Ectodermal cell (in vitro differentiated cells): ENCODE measurements around the gene RTL10.

ENCODE experiments used
- H3K27ac ChIP-seq: 2 replicates; pipeline ENCODE4 v1.7.0; 2013; ENCODE audit warnings: mild to moderate bottlenecking, low read depth, low read length; ENCODE audit not compliant: insufficient read depth, poor library complexity, severe bottlenecking
- H3K27me3 ChIP-seq: 2 replicates; pipeline ENCODE4 v1.7.0; 2013; ENCODE audit warnings: mild to moderate bottlenecking, low read length; ENCODE audit not compliant: insufficient read depth, control insufficient read depth, poor library complexity, severe bottlenecking
- H3K36me3 ChIP-seq: one replicate; pipeline ENCODE4 v1.7.0; 2013; ENCODE audit warnings: low read length; ENCODE audit not compliant: control insufficient read depth, insufficient read depth
- H3K4me1 ChIP-seq: one replicate; pipeline ENCODE4 v1.7.0; 2013; ENCODE audit warnings: low read length; ENCODE audit not compliant: control insufficient read depth, insufficient read depth
- H3K4me3 ChIP-seq: 2 replicates; pipeline ENCODE4 v1.7.0; 2013; ENCODE audit warnings: low read depth, low read length, control low read depth; ENCODE audit not compliant: insufficient read depth
- H3K9me3 ChIP-seq: 2 replicates; pipeline ENCODE4 v1.7.0; 2013; ENCODE audit warnings: mild to moderate bottlenecking, low read length, moderate library complexity; ENCODE audit not compliant: control insufficient read depth
- WGBS, 2 experiments: methylation state at CpG; one replicate each; pipeline ENCODE4 v1.1.7; 2013; ENCODE audit warnings: missing lambda C conversion rate in 2 of 2; 5-methylcytosine and 5-hydroxymethylcytosine counted together

RTL10 gene

DNA sequence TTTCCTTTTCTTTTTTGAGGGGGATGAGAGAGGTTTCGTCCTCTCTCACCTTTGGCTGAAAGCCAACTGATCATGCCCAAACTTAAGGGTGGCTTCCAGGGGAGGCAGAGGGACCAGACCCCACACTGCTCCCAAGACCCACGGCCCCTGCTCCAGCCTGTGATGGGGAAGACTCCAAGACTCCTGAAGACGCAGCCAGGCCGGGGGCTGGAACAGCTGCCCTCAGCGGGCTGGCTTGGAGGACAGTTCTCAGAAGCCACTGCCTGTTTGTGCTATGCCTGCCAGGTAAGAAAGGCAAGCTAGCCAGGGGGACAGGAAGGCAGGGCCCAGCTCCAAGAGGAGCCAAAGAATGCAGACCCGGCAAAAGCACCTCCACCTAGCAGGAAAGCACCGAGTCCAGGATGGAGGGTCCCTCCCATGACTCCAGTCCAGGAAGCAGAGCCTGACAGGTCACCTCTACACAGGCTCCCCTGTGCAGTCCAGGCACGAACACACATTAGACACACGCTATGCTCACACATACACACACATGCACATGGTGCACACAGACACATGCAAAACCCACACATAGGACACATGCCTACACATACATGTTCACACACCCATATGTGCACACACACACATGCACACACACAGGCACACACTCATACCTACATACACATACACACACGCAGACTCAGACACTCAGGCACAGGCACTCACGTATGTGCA, 31.3 kb downstream of the RTL10 start:
- WGBS, 2 experiments = 83 to 84% methylated on average over 11 of the region's 11 CpGs
- Histone ChIP-seq H3K36me3 (no peaks in the 10 kb centered on the region), H3K4me1 (peaks cover 9% of the 10 kb centered on the region), H3K27me3 (no peaks in the 10 kb centered on the region), H3K27ac (no peak overlapping the region), H3K4me3 (no peak overlapping the region), H3K9me3 (no peaks in the 10 kb centered on the region)

DNA sequence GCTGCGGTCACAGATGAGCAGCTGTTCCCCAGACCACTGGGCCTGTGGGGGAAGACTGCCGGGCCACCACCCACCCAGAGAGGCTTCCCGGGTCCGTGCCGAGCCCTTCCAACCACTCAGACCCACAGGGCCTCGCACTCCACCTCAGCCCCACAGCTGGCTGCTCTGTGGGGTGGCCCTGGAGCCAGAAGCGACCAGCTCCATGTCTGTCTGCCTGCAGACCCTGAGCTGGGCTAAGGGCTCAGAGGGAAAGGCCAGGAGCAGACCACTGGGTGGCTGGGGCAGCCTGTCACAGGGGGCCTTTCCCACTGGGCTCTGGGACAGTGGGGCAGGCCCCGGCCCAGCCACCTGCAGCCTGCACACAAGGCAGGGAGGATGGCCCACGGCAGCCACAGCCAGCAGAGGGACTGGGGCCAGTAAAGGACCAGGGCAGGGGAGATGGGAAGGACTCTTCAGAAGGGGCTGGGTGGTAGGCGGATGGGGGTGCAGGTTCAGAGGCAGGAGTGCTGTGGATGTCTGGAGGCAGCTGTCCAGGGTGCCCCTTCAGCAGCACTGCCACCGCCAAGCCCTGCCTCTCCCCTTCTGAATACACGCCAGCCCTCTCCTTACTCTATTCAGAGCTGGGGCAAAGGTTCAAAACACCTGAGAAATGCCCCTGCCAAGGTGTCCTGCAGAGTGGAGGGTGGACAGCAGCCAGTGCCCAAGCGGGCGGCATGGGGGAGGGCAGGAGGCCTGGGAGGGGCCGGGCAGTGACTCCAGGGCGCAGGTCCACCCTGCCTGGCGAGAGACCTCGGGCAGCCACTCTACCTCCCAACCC, 32.2 kb downstream of the RTL10 start:
- Histone ChIP-seq H3K27me3 (no peaks in the 10 kb centered on the region), H3K4me1 (peaks cover 9% of the 10 kb centered on the region), H3K9me3 (no peaks in the 10 kb centered on the region), H3K36me3 (no peaks in the 10 kb centered on the region), H3K4me3 (no peak overlapping the region), H3K27ac (no peak overlapping the region)
- WGBS, 2 experiments = 91 to 93% methylated on average over 18 of the region's 18 CpGs

DNA sequence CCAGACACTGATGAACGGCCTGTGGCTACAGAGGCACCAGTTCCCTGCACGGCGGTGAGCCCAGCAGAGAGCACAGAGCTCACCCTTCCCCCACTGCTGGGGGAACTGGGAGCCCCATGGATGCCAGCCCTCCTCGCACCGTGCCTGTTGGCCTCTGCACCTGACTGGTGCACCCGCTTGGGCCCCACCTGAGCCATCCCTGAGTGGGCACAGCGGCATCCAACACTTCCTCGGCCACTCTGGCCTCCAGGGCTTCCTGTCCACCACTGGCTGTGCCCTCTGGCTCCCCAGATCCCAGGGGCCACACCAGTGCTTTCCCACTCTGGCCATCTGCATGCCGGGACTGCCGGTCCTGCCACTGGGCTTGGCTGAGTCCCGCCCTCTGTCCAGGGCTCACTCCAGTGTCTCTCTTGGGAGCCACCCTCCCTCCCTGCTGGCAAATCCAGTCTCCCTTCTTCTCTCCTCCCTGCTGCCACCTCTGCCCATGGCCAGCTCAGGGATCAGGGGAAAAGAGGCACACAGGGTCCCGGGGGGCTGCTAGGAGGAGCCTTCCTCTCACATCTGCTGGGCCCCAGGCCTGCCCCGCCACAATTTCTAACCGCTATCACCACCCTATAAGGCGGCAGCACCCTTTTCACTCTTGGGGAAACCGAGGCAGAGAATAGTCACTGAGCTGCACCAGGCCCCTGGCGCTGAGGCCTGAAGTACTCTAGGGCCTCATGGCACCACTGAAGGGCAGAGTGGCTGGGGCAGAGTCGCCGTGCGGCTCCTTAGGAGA, 33.0 kb downstream of the RTL10 start:
- Histone ChIP-seq H3K4me1 (peaks cover 9% of the 10 kb centered on the region), H3K4me3 (no peak overlapping the region), H3K27ac (no peak overlapping the region), H3K36me3 (no peaks in the 10 kb centered on the region), H3K9me3 (no peaks in the 10 kb centered on the region), H3K27me3 (no peaks in the 10 kb centered on the region)
- WGBS, 2 experiments = 92 to 93% methylated on average over 20 of the region's 20 CpGs

DNA sequence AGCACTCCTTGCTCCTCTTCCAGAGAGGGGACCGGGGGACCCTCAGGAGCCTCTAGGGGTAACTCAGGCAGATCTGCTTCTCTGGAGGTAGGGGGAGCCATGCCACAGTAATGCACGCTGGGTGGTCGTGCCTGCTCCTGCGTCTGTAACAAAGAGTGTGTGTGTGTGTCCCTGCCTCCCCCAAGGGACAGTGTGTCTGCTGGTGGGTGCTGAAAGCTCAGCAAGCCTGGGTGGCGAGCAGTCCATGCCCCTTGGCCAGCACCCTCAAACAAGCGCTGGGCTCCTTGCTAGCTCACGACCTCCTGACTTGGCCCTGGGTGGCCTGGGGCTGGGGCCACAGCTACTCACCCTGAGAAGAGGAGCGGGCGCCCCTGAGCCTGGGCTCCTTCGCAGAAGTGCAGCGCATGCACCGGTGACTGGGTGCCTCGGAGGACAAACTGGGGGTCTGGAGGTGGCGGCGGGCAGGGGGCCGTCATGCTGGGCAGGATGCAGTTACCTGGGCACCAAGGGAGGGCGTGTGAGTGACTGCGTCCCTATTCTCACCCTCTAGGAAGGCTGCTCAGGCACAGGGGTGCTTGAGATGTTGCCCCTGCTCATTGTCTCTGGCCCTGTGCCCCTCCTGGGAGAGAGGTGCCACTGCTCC, 33.7 kb downstream of the RTL10 start:
- H3K4me1 ChIP-seq = peaks cover 9% of the 10 kb centered on the region
- no peaks in the 10 kb centered on the region for H3K27me3 ChIP-seq
- H3K36me3 ChIP-seq = no peaks in the 10 kb centered on the region
- H3K9me3 ChIP-seq = no peaks in the 10 kb centered on the region
- H3K4me3 ChIP-seq = no peak overlapping the region
- H3K27ac ChIP-seq = no peak overlapping the region
- 92 to 93% methylated on average over 18 of the region's 18 CpGs for WGBS, 2 experiments

DNA sequence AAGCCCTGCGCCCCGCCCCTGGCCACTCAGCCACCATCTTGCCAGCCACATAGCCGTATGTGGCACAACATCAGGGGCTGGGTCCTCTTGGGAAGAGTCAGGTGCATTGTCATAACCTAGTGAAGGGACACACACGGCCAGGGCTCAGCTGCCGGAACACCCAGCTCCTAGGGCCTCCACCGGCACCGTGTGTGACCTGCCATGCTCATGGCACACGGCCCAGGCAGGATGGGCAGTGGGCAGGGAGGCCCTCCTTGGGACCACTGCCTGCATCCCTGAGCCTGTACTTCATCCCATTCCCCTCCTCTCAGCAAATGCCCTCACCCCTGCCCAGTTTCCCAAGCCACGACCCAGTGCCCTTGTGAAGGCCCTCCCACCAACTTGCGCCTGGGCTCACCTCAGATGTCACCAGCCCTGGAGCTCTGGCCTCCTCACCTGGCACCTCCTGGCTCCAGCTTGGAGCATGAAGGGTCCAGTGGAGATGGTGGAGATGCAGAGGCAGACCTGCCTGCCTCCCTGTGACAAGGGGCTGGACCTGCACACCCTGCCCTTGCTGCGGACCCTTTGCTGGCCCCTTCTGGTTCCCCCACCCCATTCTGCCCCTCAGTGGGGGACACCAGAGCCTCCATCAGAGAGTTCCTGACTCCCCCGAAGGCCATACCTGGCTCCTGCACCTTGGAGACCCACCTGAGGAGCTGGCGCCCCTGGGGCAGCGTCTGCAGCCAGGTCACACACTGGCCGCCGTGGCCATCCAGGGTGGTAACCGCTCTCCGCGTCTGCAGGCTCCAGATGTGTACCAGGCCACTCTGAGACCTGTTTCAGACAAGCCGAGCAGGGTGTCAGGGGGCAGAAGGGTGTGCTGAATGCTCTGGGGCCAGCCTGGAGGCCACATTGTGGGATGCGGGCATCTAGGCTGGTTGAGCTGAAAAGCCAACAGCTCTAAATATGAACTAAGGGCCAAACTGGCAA, 34.5 kb downstream of the RTL10 start:
- Histone ChIP-seq H3K36me3 (no peaks in the 10 kb centered on the region), H3K9me3 (no peaks in the 10 kb centered on the region), H3K4me3 (no peak overlapping the region), H3K27ac (no peak overlapping the region), H3K27me3 (no peaks in the 10 kb centered on the region), H3K4me1 (peaks cover 9% of the 10 kb centered on the region)
- WGBS, 2 experiments = 95% methylated on average over 21 of the region's 21 CpGs

DNA sequence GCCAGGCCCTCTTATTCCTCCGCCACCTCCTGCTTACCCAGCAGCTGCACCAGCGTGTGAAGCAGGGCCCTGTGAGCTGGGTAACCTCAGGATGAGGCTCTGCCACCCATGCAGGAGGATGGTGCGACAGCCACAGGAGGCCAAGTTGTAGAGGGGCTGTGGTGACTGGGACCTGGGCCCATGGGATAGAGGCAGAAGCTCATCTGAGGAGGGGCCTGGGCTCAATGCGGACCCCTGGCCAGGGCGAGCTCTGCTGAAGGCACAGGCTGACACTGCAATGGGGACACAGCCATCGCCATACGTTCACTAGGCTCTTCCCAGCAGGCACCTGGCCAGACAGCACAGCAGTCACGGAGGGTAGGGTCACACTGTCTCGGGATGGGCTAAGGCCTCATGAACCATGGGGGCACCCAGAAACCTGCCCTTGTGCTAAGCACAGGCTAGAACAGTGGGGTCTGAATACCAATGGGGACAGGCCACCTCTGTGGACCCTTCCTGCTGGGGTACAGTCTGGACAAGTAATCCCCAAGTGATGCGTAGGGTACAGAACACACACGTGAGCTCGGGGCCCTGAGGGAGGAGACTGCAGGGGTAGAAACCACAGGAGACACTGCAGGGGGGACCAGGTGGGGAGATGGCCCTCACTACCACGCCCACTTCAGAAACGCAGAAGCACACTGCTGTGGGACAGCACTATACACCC, 35.3 kb downstream of the RTL10 start:
- H3K9me3 ChIP-seq = no peaks in the 10 kb centered on the region
- WGBS, 2 experiments = 93 to 95% methylated on average over 14 of the region's 14 CpGs
- H3K4me1 ChIP-seq = peaks cover 9% of the 10 kb centered on the region
- no peaks in the 10 kb centered on the region for H3K36me3 ChIP-seq
- H3K27me3 ChIP-seq = no peaks in the 10 kb centered on the region
- H3K27ac ChIP-seq = no peak overlapping the region
- H3K4me3 ChIP-seq = no peak overlapping the region

DNA sequence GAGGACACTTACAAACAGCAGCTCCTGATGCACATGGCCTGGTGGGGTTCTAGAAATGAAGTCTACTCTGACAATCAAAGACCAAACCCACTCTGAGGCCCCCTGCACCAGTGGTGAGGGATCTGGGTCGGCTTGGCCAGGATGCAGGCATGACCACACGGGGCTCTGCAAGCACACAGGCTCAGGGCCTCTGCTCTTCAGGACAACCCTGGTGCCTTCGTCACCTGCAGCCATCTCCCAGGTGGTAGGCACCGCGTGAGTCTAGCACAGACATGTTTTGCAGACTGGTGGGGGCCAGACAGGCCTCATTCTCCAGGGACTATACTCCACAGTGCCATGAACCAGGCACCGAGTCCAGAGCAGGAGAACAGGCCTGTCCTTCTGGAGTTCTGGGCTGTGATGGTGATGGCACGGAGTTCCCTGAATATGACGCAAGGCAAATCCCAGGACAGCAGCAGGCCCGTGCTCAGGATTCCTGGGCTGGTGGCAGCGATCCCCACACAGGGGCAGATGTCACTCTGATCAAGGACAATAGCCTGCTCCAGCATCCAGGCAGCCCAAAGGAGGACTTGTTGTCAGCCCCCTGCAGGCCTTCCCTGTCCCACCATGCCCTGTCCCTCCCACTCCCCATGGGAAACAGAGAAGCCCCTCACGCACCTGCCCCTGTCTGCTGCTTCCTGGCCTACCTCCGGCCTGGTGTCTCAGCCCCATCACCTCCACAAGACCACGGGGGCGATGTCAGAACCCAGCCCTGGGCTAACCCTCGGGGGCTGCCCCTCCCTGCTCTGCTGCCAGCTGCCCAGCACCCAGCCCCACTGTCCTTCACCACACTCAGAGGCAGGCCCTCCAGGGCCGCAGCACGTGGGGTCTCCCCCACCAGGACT, 36.1 kb downstream of the RTL10 start:
- Histone ChIP-seq H3K9me3 (no peaks in the 10 kb centered on the region), H3K4me1 (peaks cover 9% of the 10 kb centered on the region), H3K4me3 (no peak overlapping the region), H3K27me3 (no peaks in the 10 kb centered on the region), H3K27ac (no peak overlapping the region), H3K36me3 (no peaks in the 10 kb centered on the region)
- WGBS, 2 experiments = 90 to 91% methylated on average over 17 of the region's 17 CpGs

DNA sequence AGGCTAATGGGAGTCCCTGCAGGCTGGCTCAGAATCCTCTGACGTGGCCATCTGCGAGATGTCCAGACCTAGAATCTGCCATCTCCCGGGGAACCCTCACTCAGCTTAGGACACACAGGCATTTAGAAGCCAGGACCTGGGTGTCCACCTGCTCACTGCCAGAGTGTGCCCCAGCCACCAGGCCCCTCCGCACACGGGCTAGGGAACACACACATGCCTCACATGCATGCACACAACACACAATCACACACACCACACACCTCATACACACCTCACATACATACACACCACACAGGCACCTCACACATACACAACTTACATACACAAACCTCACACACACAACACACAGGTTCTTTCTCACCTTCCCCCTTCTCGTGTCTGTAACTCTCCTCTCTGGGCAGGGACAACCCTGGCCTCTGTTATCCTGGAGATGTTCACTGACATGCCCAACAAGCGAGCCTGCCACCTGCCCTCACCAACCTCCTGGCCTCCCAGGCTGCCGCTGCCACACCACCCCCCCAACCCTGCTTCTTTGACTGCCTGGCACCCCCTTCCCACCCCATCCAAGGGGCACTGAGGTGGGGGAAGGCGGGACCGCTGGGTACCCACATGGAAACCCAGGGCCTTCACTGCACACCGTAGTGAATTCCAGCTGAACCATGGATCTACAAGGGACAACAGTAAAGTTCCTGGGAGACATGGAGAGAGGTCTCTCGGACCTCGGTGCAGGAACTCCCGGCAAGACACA, 38.1 kb downstream of the RTL10 start:
- no peaks in the 10 kb centered on the region for H3K27me3 ChIP-seq
- no peaks in the 10 kb centered on the region for H3K36me3 ChIP-seq
- no peaks in the 10 kb centered on the region for H3K9me3 ChIP-seq
- H3K4me3 ChIP-seq = no peak overlapping the region
- whole genome bisulfite sequencing, 2 experiments = 93 to 94% methylated on average over 14 of the region's 14 CpGs
- no peak overlapping the region for H3K27ac ChIP-seq
- H3K4me1 ChIP-seq = peaks cover 9% of the 10 kb centered on the region
